OCI-LY7 (cell line): ENCODE data around the gene AMIGO1. TPM values are rescaled to one million over a fixed set of nuclear protein-coding genes. Genes with fewer than 3 reads are reported as not detected.
A peak's percentile ranks its signal among the peaks of the same experiment; 100 is the strongest.

Experiments
- BruUV-seq: library from RNA; stranded (reverse); fragments of 400-500 nt; replicated peaks from 2 replicates; lab custom pipeline; 2021; lab: Mats Ljungman, UMichigan
- CTCF ChIA-PET: fragments of 300-600 bp; sonication (Branson Sonifier 250); formaldehyde crosslinking; loops from one replicate; lab custom pipeline; 2022; ENCODE audit warnings: antibody characterized with exemption; ENCODE audit not compliant: unreplicated experiment; lab: Charles Lee
- POLR2A ChIA-PET: fragments of 300-600 bp; sonication (Branson Sonifier 250); formaldehyde crosslinking; loops from one replicate; lab custom pipeline; 2022; ENCODE audit warnings: antibody characterized with exemption; lab: Charles Lee
- DNase-seq: peaks from one replicate; pipeline ENCODE4 v3.0.0-alpha.2; 2015; ENCODE audit warnings: low spot score
- H2AFZ ChIP-seq: fragments of 200-600 bp; sonication (generic), shearing (Covaris generic); 2 replicates; pipeline ENCODE4 v1.6.1; 2014; ENCODE audit warnings: mild to moderate bottlenecking, antibody characterized with exemption, low read length, moderate library complexity
- H3K27ac ChIP-seq: fragments of 200-600 bp; sonication (generic); 2 replicates; pipeline ENCODE4 v1.5.1; 2014; ENCODE audit warnings: mixed run types, low read depth, mild to moderate bottlenecking, moderate library complexity, low read length, inconsistent platforms; ENCODE audit not compliant: poor library complexity, severe bottlenecking
- H3K36me3 ChIP-seq: fragments of 200-600 bp; sonication (generic); 2 replicates; pipeline ENCODE4 v1.6.1; 2014; ENCODE audit warnings: mild to moderate bottlenecking, antibody characterized with exemption, low read length, moderate library complexity, mixed read lengths; ENCODE audit not compliant: insufficient read depth
- H3K4me1 ChIP-seq: fragments of 200-600 bp; sonication (generic); 2 replicates; pipeline ENCODE4 v1.5.1; 2014; ENCODE audit warnings: mild to moderate bottlenecking, low read length; ENCODE audit not compliant: insufficient read depth, poor library complexity, severe bottlenecking
- H3K4me2 ChIP-seq: fragments of 200-600 bp; sonication (generic); 2 replicates; pipeline ENCODE4 v1.6.1; 2014; ENCODE audit warnings: mild to moderate bottlenecking, low read length
- H3K4me3 ChIP-seq: fragments of 200-600 bp; sonication (generic); 2 replicates; pipeline ENCODE4 v1.5.1; 2014; ENCODE audit warnings: mild to moderate bottlenecking, low read depth, low read length; ENCODE audit not compliant: poor library complexity, severe bottlenecking
- H3K79me2 ChIP-seq: fragments of 200-600 bp; sonication (generic); 2 replicates; pipeline ENCODE4 v1.6.1; 2016; ENCODE audit warnings: low read depth, mild to moderate bottlenecking, low read length, moderate library complexity, mixed read lengths; ENCODE audit not compliant: insufficient read depth
- H3K9me2 ChIP-seq: fragments of 200-600 bp; sonication (generic); 2 replicates; pipeline ENCODE4 v1.6.1; 2016; ENCODE audit warnings: mild to moderate bottlenecking, low read length, mixed read lengths; ENCODE audit not compliant: insufficient read depth
- H3K9me3 ChIP-seq: fragments of 200-600 bp; sonication (generic); 2 replicates; pipeline ENCODE4 v1.6.1; 2014; ENCODE audit warnings: mild to moderate bottlenecking, mixed run types, low read length, mixed read lengths
- H4K20me1 ChIP-seq: fragments of 200-600 bp; sonication (generic); 2 replicates; pipeline ENCODE4 v1.6.1; 2014; ENCODE audit warnings: mild to moderate bottlenecking, antibody characterized with exemption, low read length, moderate library complexity, mixed read lengths; ENCODE audit not compliant: insufficient read depth
- EZH2phosphoT487 ChIP-seq: fragments of 200-600 bp; sonication (generic); IDR thresholded peaks from 2 replicates; pipeline ENCODE4 v1.6.1; 2018; ENCODE audit warnings: low read depth, borderline replicate concordance, mild to moderate bottlenecking, mixed run types, antibody characterized with exemption, low read length, moderate library complexity, mixed read lengths
- intact Hi-C: fragments of 100-400 bp; cut with micrococcal nuclease; formaldehyde crosslinking; loops from one replicate; pipeline ENCODE4 v1.10.0; 2022; ENCODE audit not compliant: unreplicated experiment
- total RNA-seq, 2 experiments: library from RNA; depleted of rRNA in 1 of 2; stranded (reverse); fragments of >200 nt in 1 of 2; shearing (Covaris generic) in 1 of 2; gene quantifications; 2 replicates each; pipeline ENCODE4 v1.2.3, GENCODE V29; 2014 to 2022
- TF ChIP-seq, protein P1 (sequence below): fragments of 200-600 bp; sonication (generic); conservative IDR thresholded peaks from 2 replicates; pipeline ENCODE4 v1.5.1; 2014; ENCODE audit warnings: mild to moderate bottlenecking, antibody characterized with exemption, low read length, moderate library complexity, mixed read lengths

AMIGO1 gene
- total RNA-seq, 2 experiments from 2014 or later, result 0.15 to 0.16 TPM

DNA sequence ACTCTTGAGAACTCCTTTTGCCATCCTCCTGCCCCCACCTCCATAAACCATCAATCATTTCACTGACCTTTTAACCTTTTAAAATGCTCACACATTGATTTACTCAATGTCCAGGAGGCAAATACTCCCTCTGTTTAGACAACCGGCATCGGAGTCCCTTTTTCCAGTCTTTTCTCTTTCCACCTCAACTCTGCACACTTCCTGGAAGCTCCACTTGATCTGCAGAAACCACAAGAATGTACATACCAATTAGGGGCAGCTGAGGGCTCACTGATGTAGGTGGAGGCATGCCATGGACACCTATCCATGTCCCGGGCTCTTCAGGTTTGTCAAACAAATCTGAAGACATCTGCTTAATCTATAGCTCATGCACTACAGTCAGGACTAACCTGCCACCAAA, 5.3 kb upstream of the AMIGO1 start:
- H3K36me3 ChIP-seq, result no peaks in the 10 kb centered on the region
- intact Hi-C loops, result no loop called here
- H3K27ac ChIP-seq, result no peak overlapping the region
- TF ChIP-seq, protein P1, sequence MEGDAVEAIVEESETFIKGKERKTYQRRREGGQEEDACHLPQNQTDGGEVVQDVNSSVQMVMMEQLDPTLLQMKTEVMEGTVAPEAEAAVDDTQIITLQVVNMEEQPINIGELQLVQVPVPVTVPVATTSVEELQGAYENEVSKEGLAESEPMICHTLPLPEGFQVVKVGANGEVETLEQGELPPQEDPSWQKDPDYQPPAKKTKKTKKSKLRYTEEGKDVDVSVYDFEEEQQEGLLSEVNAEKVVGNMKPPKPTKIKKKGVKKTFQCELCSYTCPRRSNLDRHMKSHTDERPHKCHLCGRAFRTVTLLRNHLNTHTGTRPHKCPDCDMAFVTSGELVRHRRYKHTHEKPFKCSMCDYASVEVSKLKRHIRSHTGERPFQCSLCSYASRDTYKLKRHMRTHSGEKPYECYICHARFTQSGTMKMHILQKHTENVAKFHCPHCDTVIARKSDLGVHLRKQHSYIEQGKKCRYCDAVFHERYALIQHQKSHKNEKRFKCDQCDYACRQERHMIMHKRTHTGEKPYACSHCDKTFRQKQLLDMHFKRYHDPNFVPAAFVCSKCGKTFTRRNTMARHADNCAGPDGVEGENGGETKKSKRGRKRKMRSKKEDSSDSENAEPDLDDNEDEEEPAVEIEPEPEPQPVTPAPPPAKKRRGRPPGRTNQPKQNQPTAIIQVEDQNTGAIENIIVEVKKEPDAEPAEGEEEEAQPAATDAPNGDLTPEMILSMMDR, result no peak
- no peak overlapping the region for H3K4me3 ChIP-seq
- BruUV-seq, result no TSS peak
- CTCF ChIA-PET, result no interaction called here
- DNase-seq, result no peak
- no peaks in the 10 kb centered on the region for H3K9me3 ChIP-seq
- H2AFZ ChIP-seq, result no peak overlapping the region
- no peaks in the 10 kb centered on the region for H3K9me2 ChIP-seq
- no peaks in the 10 kb centered on the region for H3K79me2 ChIP-seq
- POLR2A ChIA-PET, result interaction anchor here (0.6 to 1.9 kb wide), 5 partner anchors 10 to 141 kb away, joined by 3 to 7 read pairs (median 5); partner anchors contain the start of gene GSTM4
- no peak overlapping the region for H3K4me2 ChIP-seq
- H4K20me1 ChIP-seq, result no peaks in the 10 kb centered on the region
- H3K4me1 ChIP-seq, result peaks cover 3% of the 10 kb centered on the region

GRCh38 chr1:109513110-109513710, 3.7 kb upstream of the AMIGO1 start:
- POLR2A ChIA-PET, result interaction anchor here (0.6 to 1.1 kb wide), 5 partner anchors 8 to 410 kb away, joined by 3 to 8 read pairs (median 3); no protein-coding TSS in a partner anchor
- BruUV-seq, result no TSS peak

DNA sequence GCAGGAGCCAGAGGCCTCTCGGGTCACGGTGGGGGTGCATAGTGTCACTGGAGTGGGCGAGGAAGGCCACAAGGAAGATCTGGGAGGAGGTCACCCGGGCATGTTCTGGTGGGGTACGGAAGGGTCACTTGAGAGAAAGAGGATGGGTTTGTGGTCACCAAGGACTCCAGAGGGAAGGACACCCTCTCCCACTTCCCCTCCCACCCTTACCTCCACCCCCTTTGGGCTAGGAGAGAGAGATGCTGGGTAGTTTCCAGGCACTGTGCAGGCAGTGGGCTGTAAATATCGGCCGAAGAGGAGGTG, 703 bp downstream of the AMIGO1 start:
- peaks cover 3% of the 10 kb centered on the region for H3K4me1 ChIP-seq
- BruUV-seq, result no TSS peak
- H3K27ac ChIP-seq, result no peak overlapping the region
- H3K36me3 ChIP-seq, result no peaks in the 10 kb centered on the region
- intact Hi-C loops, result no loop called here
- ChIA-PET POLR2A (no interaction called here), CTCF (interaction anchor here (1.0 kb wide), 2 partner anchors 18 to 24 kb away, joined by 3 read pairs; no protein-coding TSS in a partner anchor)
- H2AFZ ChIP-seq, result no peak overlapping the region
- TF ChIP-seq EZH2phosphoT487, result no peak
- TF ChIP-seq, protein P1, result no peak
- peak overlapping the region; percentile 59 for H3K4me3 ChIP-seq
- H3K9me3 ChIP-seq, result no peaks in the 10 kb centered on the region
- H3K4me2 ChIP-seq, result peak overlapping the region; percentile 50; the same call in 1 of the 2 replicates
- H3K79me2 ChIP-seq, result no peaks in the 10 kb centered on the region
- H3K9me2 ChIP-seq, result no peaks in the 10 kb centered on the region
- no peaks in the 10 kb centered on the region for H4K20me1 ChIP-seq
- no peak for DNase-seq

More at GRCh38 chr1:109513110-109513710, 3.7 kb upstream of the AMIGO1 start:
- no peak for TF ChIP-seq EZH2phosphoT487
- TF ChIP-seq, protein P1, result no peak
- H4K20me1 ChIP-seq, result no peaks in the 10 kb centered on the region
- intact Hi-C loops, result no loop called here
- H3K4me1 ChIP-seq, result peaks cover 3% of the 10 kb centered on the region
- no peak overlapping the region for H3K27ac ChIP-seq
- H3K9me3 ChIP-seq, result no peaks in the 10 kb centered on the region
- no peak overlapping the region for H2AFZ ChIP-seq
- H3K9me2 ChIP-seq, result no peaks in the 10 kb centered on the region
- DNase-seq, result no peak
- CTCF ChIA-PET, result interaction anchor here (0.8 kb wide), 1 partner anchor 17 kb away, joined by 5 read pairs; no protein-coding TSS in a partner anchor
- H3K4me2 ChIP-seq, result no peak overlapping the region
- H3K4me3 ChIP-seq, result no peak overlapping the region
- H3K79me2 ChIP-seq, result no peaks in the 10 kb centered on the region
- H3K36me3 ChIP-seq, result no peaks in the 10 kb centered on the region
